H9 (cell line): ENCODE measurements around the gene OIP5. TPM values are rescaled to one million over a fixed set of nuclear protein-coding genes. Genes with fewer than 3 reads are reported as not detected.

ENCODE experiments used
- DNase-seq: peaks from one replicate; pipeline ENCODE4 v3.0.0-alpha.2; 2017
- H2AFZ ChIP-seq: one replicate; pipeline ENCODE4 v1.6.1; 2013; ENCODE audit warnings: mild to moderate bottlenecking, low read length, control low read depth, moderate library complexity
- H2AK5ac ChIP-seq: 2 replicates; pipeline ENCODE4 v1.6.1; 2013; ENCODE audit warnings: low read length, control low read depth, mixed read lengths; ENCODE audit not compliant: insufficient read length
- H2BK120ac ChIP-seq: one replicate; pipeline ENCODE4 v1.6.1; 2013; ENCODE audit warnings: low read depth, mild to moderate bottlenecking, low read length, control low read depth, inconsistent platforms; ENCODE audit not compliant: poor library complexity, severe bottlenecking
- H2BK12ac ChIP-seq: 2 replicates; pipeline ENCODE4 v1.6.1; 2013; ENCODE audit warnings: low read length, control low read depth, mixed read lengths, low read depth; ENCODE audit not compliant: insufficient read length
- H2BK15ac ChIP-seq: 2 replicates; pipeline ENCODE4 v1.6.1; 2013; ENCODE audit warnings: low read depth, low read length, control low read depth
- H2BK20ac ChIP-seq: one replicate; pipeline ENCODE4 v1.6.1; 2013; ENCODE audit warnings: low read depth, mild to moderate bottlenecking, low read length, control low read depth, inconsistent platforms; ENCODE audit not compliant: poor library complexity, severe bottlenecking
- H2BK5ac ChIP-seq: 2 replicates; pipeline ENCODE4 v1.6.1; 2013; ENCODE audit warnings: low read length, control low read depth, mixed read lengths; ENCODE audit not compliant: insufficient read length
- H3K14ac ChIP-seq: 2 replicates; pipeline ENCODE4 v1.6.1; 2013; ENCODE audit warnings: low read length, control low read depth; ENCODE audit not compliant: insufficient read depth
- H3K18ac ChIP-seq: 2 replicates; pipeline ENCODE4 v1.6.1; 2013; ENCODE audit warnings: low read depth, mild to moderate bottlenecking, mixed read lengths, low read length, control low read depth; ENCODE audit not compliant: insufficient read length
- H3K23ac ChIP-seq: 2 replicates; pipeline ENCODE4 v1.6.1; 2013; ENCODE audit warnings: low read length, control low read depth, mixed read lengths, low read depth; ENCODE audit not compliant: insufficient read length
- H3K23me2 ChIP-seq: 2 replicates; pipeline ENCODE4 v1.6.1; 2013; ENCODE audit warnings: low read depth, mild to moderate bottlenecking, mixed read lengths, low read length, control low read depth; ENCODE audit not compliant: insufficient read length, poor library complexity, severe bottlenecking
- H3K27ac ChIP-seq: 2 replicates; pipeline ENCODE4 v1.5.1; 2013; ENCODE audit warnings: low read length, control low read depth, mixed read lengths, low read depth; ENCODE audit not compliant: insufficient read length
- H3K27me3 ChIP-seq: 2 replicates; pipeline ENCODE4 v1.6.1; 2013; ENCODE audit warnings: low read length, control low read depth, inconsistent platforms; ENCODE audit not compliant: insufficient read depth
- H3K4ac ChIP-seq: 2 replicates; pipeline ENCODE4 v1.6.1; 2013; ENCODE audit warnings: low read depth, mild to moderate bottlenecking, control low read depth, inconsistent platforms, low read length, moderate library complexity
- H3K4me1 ChIP-seq: 2 replicates; pipeline ENCODE4 v1.6.1; 2013; ENCODE audit warnings: low read length, control low read depth, inconsistent platforms; ENCODE audit not compliant: insufficient read depth
- H3K4me2 ChIP-seq: 2 replicates; pipeline ENCODE4 v1.6.1; 2013; ENCODE audit warnings: low read length, control low read depth, mixed read lengths; ENCODE audit not compliant: insufficient read length, insufficient read depth
- H3K56ac ChIP-seq: 2 replicates; pipeline ENCODE4 v1.6.1; 2013; ENCODE audit warnings: low read depth, mild to moderate bottlenecking, mixed read lengths, low read length, control low read depth; ENCODE audit not compliant: insufficient read length
- H3K79me1 ChIP-seq: 2 replicates; pipeline ENCODE4 v1.6.1; 2013; ENCODE audit warnings: low read depth, mild to moderate bottlenecking, moderate library complexity, low read length, control low read depth, inconsistent platforms; ENCODE audit not compliant: insufficient read depth, poor library complexity, severe bottlenecking
- H3K79me2 ChIP-seq: 2 replicates; pipeline ENCODE4 v1.6.1; 2013; ENCODE audit warnings: low read length, control low read depth, inconsistent platforms; ENCODE audit not compliant: insufficient read depth
- H3K9ac ChIP-seq: 2 replicates; pipeline ENCODE4 v1.6.1; 2013; ENCODE audit warnings: low read length, control low read depth, mixed read lengths; ENCODE audit not compliant: insufficient read length; ENCODE audit errors: extremely low read depth
- H3K9me3 ChIP-seq: one replicate; pipeline ENCODE4 v1.6.1; 2013; ENCODE audit warnings: low read depth, low read length, inconsistent platforms; ENCODE audit not compliant: control insufficient read depth
- H3T11ph ChIP-seq: one replicate; pipeline ENCODE4 v1.6.1; 2013; ENCODE audit warnings: mild to moderate bottlenecking, low read length, control low read depth, inconsistent platforms
- H4K20me1 ChIP-seq: one replicate; pipeline ENCODE4 v1.6.1; 2013; ENCODE audit not compliant: control insufficient read depth, insufficient read length, insufficient read depth
- H4K5ac ChIP-seq: 2 replicates; pipeline ENCODE4 v1.6.1; 2013; ENCODE audit warnings: low read depth, mild to moderate bottlenecking, mixed read lengths, low read length, control low read depth; ENCODE audit not compliant: insufficient read length
- H4K8ac ChIP-seq: replicated peaks from 2 replicates; pipeline ENCODE4 v1.6.1; 2013; ENCODE audit warnings: low read length, control low read depth, mixed read lengths, low read depth; ENCODE audit not compliant: insufficient read length
- H4K91ac ChIP-seq: 2 replicates; pipeline ENCODE4 v1.6.1; 2013; ENCODE audit warnings: low read depth, mild to moderate bottlenecking, moderate library complexity, mixed read lengths, low read length, control low read depth; ENCODE audit not compliant: insufficient read length
- H3K27ac Mint-ChIP-seq, 3 experiments: 2 replicates in 2 of 3; 3 replicates in 1 of 3; pipeline ENCODE4 v1.8.0; 2020 to 2021; ENCODE audit warnings: mixed read lengths in 3 of 3, mild to moderate bottlenecking in 1 of 3, moderate library complexity in 1 of 3
- H3K27me3 Mint-ChIP-seq: 2 replicates; pipeline ENCODE4 v1.8.0; 2021; ENCODE audit warnings: low read depth, mild to moderate bottlenecking, moderate library complexity, mixed read lengths
- H3K36me3 Mint-ChIP-seq, 3 experiments: 2 replicates in 2 of 3; 3 replicates in 1 of 3; pipeline ENCODE4 v1.8.0; 2020 to 2021; ENCODE audit warnings: low read depth in 3 of 3, mixed read lengths in 3 of 3; ENCODE audit not compliant: insufficient read depth in 1 of 3
- H3K4me1 Mint-ChIP-seq, 2 experiments: 2 replicates each; pipeline ENCODE4 v1.8.0; 2020; ENCODE audit warnings: mixed read lengths in 2 of 2
- H3K4me3 Mint-ChIP-seq, 2 experiments: 2 replicates in 1 of 2; 3 replicates in 1 of 2; pipeline ENCODE4 v1.8.0; 2020 to 2021; ENCODE audit warnings: mild to moderate bottlenecking in 2 of 2, mixed read lengths in 2 of 2, moderate library complexity in 1 of 2
- H3K9me3 Mint-ChIP-seq, 2 experiments: 2 replicates in 1 of 2; 3 replicates in 1 of 2; pipeline ENCODE4 v1.8.0; 2020; ENCODE audit warnings: mild to moderate bottlenecking in 2 of 2, mixed read lengths in 2 of 2, moderate library complexity in 1 of 2
- WGBS: extraction: QIAGEN DNeasy Blood & Tissue Kit; methylation state at CpG from one replicate; pipeline ENCODE4 v1.1.7; 2013; ENCODE audit warnings: missing lambda C conversion rate, low lambda C conversion rate, mixed read lengths; ENCODE audit not compliant: insufficient read length; ENCODE audit errors: extremely low coverage; 5-methylcytosine and 5-hydroxymethylcytosine counted together
- total RNA-seq: library from RNA; stranded (reverse); gene quantifications from 2 replicates; pipeline ENCODE4 v1.2.1, GENCODE V29; 2021
- TF ChIP-seq, protein P1 (sequence below): fragments of 200-600 bp; sonication (generic); conservative IDR thresholded peaks from 3 replicates; pipeline ENCODE4 v1.8.0; 2021; ENCODE audit warnings: antibody characterized with exemption, mild to moderate bottlenecking

Gene OIP5
- total RNA-seq, 1 experiment from 2014 or later, result 30.9 TPM

DNA sequence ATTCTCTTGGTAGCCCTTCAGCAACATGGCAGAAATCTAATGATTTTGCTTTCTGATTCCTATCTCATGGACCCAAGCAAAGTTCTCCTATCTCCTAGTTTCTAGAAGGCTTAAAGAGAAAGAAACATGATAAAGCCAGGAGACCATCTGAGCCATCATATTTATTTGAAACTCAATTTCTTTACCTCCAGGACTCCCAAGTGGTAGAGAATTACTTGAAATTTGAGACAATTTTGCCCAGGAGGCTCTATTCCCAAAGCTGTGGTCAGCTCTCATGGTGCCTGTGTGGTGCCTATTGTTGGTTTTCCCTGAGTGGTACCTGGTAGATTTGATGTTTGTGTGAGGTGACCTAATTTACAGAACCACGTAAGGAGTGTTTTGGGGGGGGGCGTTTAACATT, 62.5 kb downstream of the OIP5 start:
- no peaks in the 10 kb centered on the region for H3K27me3 ChIP-seq
- no peaks in the 10 kb centered on the region for H3K79me1 ChIP-seq
- H4K8ac ChIP-seq, result no peak overlapping the region
- H3K27ac ChIP-seq, result no peak overlapping the region
- no peak overlapping the region for H3K56ac ChIP-seq
- H3K4ac ChIP-seq, result no peak overlapping the region
- H3K4me1 ChIP-seq, result no peaks in the 10 kb centered on the region
- Mint-ChIP-seq H3K27me3 (no peaks in the 10 kb centered on the region), H3K4me3 (no peak overlapping the region), H3K27ac (no peak overlapping the region; a peak in 1 of 7 replicates), H3K4me1 (no peaks in the 10 kb centered on the region), H3K9me3 (no peaks in the 10 kb centered on the region; a peak in 2 of 5 replicates), H3K36me3 (peaks cover 20 to 41% (median 38%) of the 10 kb centered on the region in 3 experiments)
- H2BK5ac ChIP-seq, result no peak overlapping the region
- H3K23ac ChIP-seq, result no peak overlapping the region
- H2AFZ ChIP-seq, result no peak overlapping the region
- H3K4me2 ChIP-seq, result no peak overlapping the region
- no peaks in the 10 kb centered on the region for H4K20me1 ChIP-seq
- no peak overlapping the region for H2BK12ac ChIP-seq
- no peak overlapping the region for H3K9ac ChIP-seq
- no peak overlapping the region for H3T11ph ChIP-seq
- H2AK5ac ChIP-seq, result no peak overlapping the region
- DNase-seq, result no peak
- H3K23me2 ChIP-seq, result no peaks in the 10 kb centered on the region
- H3K18ac ChIP-seq, result no peak overlapping the region
- H4K91ac ChIP-seq, result no peak overlapping the region
- no peak overlapping the region for H4K5ac ChIP-seq
- no peak overlapping the region for H2BK20ac ChIP-seq
- H2BK120ac ChIP-seq, result no peak overlapping the region
- TF ChIP-seq, protein P1, sequence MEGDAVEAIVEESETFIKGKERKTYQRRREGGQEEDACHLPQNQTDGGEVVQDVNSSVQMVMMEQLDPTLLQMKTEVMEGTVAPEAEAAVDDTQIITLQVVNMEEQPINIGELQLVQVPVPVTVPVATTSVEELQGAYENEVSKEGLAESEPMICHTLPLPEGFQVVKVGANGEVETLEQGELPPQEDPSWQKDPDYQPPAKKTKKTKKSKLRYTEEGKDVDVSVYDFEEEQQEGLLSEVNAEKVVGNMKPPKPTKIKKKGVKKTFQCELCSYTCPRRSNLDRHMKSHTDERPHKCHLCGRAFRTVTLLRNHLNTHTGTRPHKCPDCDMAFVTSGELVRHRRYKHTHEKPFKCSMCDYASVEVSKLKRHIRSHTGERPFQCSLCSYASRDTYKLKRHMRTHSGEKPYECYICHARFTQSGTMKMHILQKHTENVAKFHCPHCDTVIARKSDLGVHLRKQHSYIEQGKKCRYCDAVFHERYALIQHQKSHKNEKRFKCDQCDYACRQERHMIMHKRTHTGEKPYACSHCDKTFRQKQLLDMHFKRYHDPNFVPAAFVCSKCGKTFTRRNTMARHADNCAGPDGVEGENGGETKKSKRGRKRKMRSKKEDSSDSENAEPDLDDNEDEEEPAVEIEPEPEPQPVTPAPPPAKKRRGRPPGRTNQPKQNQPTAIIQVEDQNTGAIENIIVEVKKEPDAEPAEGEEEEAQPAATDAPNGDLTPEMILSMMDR, result no peak
- WGBS, result no CpG with 5 or more reads among the region's 2 CpGs
- no peak overlapping the region for H2BK15ac ChIP-seq
- no peaks in the 10 kb centered on the region for H3K9me3 ChIP-seq
- no peak overlapping the region for H3K14ac ChIP-seq
- H3K79me2 ChIP-seq, result no peaks in the 10 kb centered on the region
